GM12865 (cell line): ENCODE data around the gene SDHB.

ENCODE experiments used
- DNase-seq: peaks from one replicate; pipeline ENCODE4 v3.0.0; 2010; ENCODE audit warnings: low read depth
- H3K4me3 ChIP-seq: 2 replicates; pipeline ENCODE4 v1.5.1; 2011; ENCODE audit warnings: mild to moderate bottlenecking, low read depth, low read length, control low read depth
- TF ChIP-seq, protein P1 (sequence below): IDR thresholded peaks from 2 replicates; pipeline ENCODE4 v1.5.1; 2011; ENCODE audit warnings: low read length, control low read depth, low read depth, inconsistent platforms; ENCODE audit not compliant: insufficient read depth; ENCODE audit errors: missing control alignments

SDHB gene

DNA sequence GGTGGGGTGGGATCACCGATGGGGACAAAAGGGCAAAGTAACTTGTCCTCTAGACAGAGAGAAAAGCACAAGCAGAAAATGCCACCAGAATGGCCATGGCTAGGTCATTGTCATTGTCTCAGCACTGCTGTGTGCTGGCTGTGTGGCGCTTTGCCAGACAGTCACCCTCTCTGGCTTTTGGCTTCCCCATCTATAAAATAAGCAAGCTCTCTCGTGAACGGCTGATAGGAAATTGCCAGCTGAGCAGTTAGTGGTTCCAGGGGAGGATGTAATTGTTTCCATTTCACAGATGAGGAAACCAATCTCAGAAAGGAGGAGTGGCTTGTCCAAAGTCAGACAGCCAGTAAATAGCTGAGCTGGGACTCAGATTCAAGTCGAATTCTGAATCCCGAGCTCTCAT lies 32.9 kb upstream of the SDHB start:
- TF ChIP-seq, protein P1, sequence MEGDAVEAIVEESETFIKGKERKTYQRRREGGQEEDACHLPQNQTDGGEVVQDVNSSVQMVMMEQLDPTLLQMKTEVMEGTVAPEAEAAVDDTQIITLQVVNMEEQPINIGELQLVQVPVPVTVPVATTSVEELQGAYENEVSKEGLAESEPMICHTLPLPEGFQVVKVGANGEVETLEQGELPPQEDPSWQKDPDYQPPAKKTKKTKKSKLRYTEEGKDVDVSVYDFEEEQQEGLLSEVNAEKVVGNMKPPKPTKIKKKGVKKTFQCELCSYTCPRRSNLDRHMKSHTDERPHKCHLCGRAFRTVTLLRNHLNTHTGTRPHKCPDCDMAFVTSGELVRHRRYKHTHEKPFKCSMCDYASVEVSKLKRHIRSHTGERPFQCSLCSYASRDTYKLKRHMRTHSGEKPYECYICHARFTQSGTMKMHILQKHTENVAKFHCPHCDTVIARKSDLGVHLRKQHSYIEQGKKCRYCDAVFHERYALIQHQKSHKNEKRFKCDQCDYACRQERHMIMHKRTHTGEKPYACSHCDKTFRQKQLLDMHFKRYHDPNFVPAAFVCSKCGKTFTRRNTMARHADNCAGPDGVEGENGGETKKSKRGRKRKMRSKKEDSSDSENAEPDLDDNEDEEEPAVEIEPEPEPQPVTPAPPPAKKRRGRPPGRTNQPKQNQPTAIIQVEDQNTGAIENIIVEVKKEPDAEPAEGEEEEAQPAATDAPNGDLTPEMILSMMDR, result no peak
- no peak for DNase-seq
- no peak overlapping the region for H3K4me3 ChIP-seq

DNA sequence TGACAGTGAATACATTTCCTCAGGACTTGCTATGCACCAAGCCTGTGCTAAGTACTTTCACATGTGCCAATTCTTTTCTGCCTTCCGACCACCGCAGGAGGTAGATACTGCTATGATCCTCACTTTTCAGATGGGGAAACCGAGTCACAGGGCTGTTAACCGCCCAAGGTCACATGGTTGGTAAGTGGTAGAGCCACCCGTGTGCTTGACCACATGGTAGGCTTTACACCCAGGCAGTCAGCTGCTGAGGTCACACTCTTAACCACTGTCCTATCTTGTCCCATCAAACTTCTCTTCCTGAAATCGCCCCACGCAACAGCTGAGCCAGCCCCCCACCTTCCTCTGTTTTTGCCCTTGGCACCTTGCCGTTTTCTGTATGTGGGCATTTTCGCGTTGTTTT lies 31.0 kb upstream of the SDHB start:
- TF ChIP-seq, protein P1, result no peak
- no peak for DNase-seq
- H3K4me3 ChIP-seq, result no peak overlapping the region

DNA sequence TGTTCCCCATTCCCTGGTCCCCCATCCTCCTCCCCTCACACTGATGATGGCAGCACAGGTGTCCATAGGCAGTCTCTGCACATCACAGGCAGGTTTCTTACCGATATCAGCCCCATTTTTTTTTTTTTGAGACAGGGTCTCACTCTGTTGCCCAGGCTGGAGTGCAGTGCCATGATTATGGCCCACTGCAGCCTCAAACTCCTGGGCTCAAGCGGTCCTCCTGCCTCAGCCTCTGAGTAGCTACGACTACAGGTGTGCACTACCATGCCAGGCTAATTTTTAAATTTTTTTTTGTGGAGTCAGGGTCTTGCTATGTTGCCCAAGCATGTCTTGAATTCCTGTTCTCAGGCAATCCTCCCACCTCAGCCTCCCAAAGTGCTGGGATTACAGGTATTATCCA lies 28.9 kb upstream of the SDHB start:
- no peak for DNase-seq
- TF ChIP-seq, protein P1, result no peak
- no peak overlapping the region for H3K4me3 ChIP-seq

DNA sequence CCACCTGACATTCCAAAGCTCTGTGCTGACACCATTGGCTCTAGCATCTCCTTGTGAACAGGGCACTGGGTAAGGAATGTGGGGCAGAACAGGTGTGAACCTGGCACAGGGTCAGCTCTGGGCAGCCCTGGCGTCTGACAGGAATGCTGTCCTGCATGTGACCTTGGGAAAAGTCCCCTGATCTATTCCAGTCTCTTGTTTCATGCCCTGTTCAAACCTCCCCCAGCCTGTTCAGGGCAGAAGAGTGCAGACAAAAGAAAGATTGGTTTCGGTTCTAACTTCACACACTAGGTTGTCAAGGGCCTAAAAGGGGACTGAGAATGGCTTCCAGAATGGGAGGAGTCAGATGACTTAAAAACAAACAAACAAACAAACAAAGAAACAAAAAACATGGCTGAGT lies 27.6 kb upstream of the SDHB start:
- peak; percentile 72 for DNase-seq
- TF ChIP-seq, protein P1, result no peak
- no peak overlapping the region for H3K4me3 ChIP-seq

DNA sequence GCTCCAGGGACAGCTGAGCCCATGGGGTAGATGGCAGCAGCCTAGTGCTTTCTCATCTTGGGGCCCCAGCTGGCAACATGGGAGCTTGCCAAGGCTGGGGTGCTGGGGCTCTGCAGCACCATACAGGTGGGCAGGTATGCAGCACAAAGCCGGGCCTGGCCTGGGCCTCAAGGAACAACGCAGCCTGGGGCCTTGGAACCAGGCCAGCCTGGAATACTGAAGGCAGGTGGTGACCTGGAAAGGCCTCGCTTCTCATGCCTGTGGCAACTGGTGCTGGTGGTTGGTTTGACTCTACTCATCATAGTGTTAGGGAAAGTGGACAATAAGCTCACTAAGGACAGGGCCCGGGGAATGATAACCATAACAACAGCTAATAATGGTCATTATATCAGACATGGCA lies 27.0 kb upstream of the SDHB start:
- H3K4me3 ChIP-seq, result no peak overlapping the region
- DNase-seq, result no peak
- TF ChIP-seq, protein P1, result no peak

DNA sequence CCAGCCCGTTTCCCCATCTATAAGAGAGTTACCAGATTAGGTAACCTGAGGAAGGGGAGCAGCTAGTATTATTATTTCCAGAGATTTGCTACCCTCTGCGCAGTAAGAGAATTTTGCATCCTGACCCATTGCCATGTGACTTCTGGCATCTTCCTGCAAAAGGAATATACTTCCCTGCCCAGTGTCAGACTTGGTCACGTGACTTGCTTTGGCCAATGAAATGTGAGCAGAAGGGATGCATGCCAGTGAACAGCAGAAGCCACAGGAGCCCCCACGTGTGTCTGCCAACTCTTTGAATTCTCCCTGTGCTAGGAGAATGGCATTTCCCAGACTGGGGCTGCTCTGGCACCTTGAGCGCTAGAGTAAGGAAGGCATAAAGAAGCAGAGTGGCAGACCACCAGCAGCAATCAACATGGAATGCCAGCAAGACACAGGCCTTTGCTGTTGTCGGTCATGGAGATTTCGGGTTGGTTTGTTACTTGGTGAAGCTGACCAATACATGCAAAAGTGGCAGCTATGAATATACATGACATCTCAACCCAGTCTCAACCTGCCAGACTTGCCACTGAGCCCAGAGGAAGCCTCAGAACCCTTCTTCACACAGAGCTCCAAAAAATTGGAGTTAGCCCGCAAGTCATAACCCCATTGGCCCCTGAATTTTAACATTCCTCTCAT lies 26.4 kb upstream of the SDHB start:
- no peak for DNase-seq
- no peak overlapping the region for H3K4me3 ChIP-seq
- TF ChIP-seq, protein P1, result no peak
